IMR-90 (cell line): ENCODE measurements around the gene CUX1. TPM values are rescaled to one million over a fixed set of nuclear protein-coding genes. Genes with fewer than 3 reads are reported as not detected.

Source experiments
- ATAC-seq: fragments of 200-7000 bp; cut with Tn5 transposase; 2 replicates; pipeline ENCODE4 v1.9.1; 2020; ENCODE audit warnings: low read depth, mild to moderate bottlenecking, moderate library complexity
- BruUV-seq: library from RNA; stranded (reverse); fragments of 400-500 nt; replicated peaks from 2 replicates; lab custom pipeline; 2021; lab: Mats Ljungman, UMichigan
- CTCF ChIA-PET: fragments of 300-600 bp; formaldehyde crosslinking; extraction: SDS; loops from one replicate; lab custom pipeline; 2021; ENCODE audit warnings: antibody characterized with exemption; lab: Yijun Ruan, JAX
- POLR2A ChIA-PET: fragments of 300-600 bp; sonication (Branson Sonifier 250); formaldehyde crosslinking; loops from one replicate; lab custom pipeline; 2022; ENCODE audit warnings: antibody characterized with exemption; ENCODE audit not compliant: unreplicated experiment; lab: Charles Lee
- DNase-seq: peaks from one replicate; pipeline ENCODE4 v3.0.0; 2013
- H2AFZ ChIP-seq: replicated peaks from 2 replicates; pipeline ENCODE3; 2013; ENCODE audit warnings: low read length, mild to moderate bottlenecking; ENCODE audit not compliant: poor library complexity
- H2AK5ac ChIP-seq: 2 replicates; pipeline ENCODE4 v1.6.1; 2013; ENCODE audit warnings: low read depth, low read length, inconsistent platforms
- H2AK9ac ChIP-seq: replicated peaks from 2 replicates; pipeline ENCODE3; 2013; ENCODE audit warnings: mild to moderate bottlenecking, low read depth, low read length, moderate library complexity; ENCODE audit not compliant: poor library complexity
- H2BK120ac ChIP-seq: 2 replicates; pipeline ENCODE4 v1.6.1; 2013; ENCODE audit warnings: low read depth, low read length, inconsistent platforms
- H2BK15ac ChIP-seq: 3 replicates; pipeline ENCODE4 v1.6.1; 2013; ENCODE audit warnings: low read depth, low read length, inconsistent platforms
- H2BK20ac ChIP-seq: 2 replicates; pipeline ENCODE4 v1.6.1; 2013; ENCODE audit warnings: low read depth, mild to moderate bottlenecking, inconsistent platforms, low read length, moderate library complexity
- H2BK5ac ChIP-seq: 2 replicates; pipeline ENCODE4 v1.6.1; 2013; ENCODE audit warnings: mild to moderate bottlenecking, low read depth, low read length, inconsistent platforms; ENCODE audit not compliant: poor library complexity, severe bottlenecking
- H3K14ac ChIP-seq: replicated peaks from 2 replicates; pipeline ENCODE4 v1.6.1; 2013; ENCODE audit warnings: low read depth, low read length, inconsistent platforms
- H3K18ac ChIP-seq: 2 replicates; pipeline ENCODE4 v1.6.1; 2013; ENCODE audit warnings: low read depth, low read length, control low read depth
- H3K23ac ChIP-seq: 2 replicates; pipeline ENCODE4 v1.6.1; 2013; ENCODE audit warnings: low read depth, low read length, inconsistent platforms
- H3K27ac ChIP-seq: 2 replicates; pipeline ENCODE4 v1.5.1; 2013; ENCODE audit warnings: mild to moderate bottlenecking, control low read depth, low read length; ENCODE audit not compliant: insufficient read depth
- H3K27me3 ChIP-seq: 2 replicates; pipeline ENCODE4 v1.6.1; 2013; ENCODE audit warnings: low read length; ENCODE audit not compliant: control insufficient read depth, insufficient read depth
- H3K36me3 ChIP-seq: 2 replicates; pipeline ENCODE4 v1.6.1; 2013; ENCODE audit warnings: low read length, mixed read lengths; ENCODE audit not compliant: control insufficient read depth, insufficient read depth
- H3K4ac ChIP-seq: 2 replicates; pipeline ENCODE4 v1.6.1; 2013; ENCODE audit warnings: low read depth, low read length, inconsistent platforms
- H3K4me1 ChIP-seq: 2 replicates; pipeline ENCODE4 v1.6.1; 2013; ENCODE audit warnings: low read length, mixed read lengths; ENCODE audit not compliant: control insufficient read depth, insufficient read depth
- H3K4me2 ChIP-seq: 2 replicates; pipeline ENCODE4 v1.6.1; 2013; ENCODE audit warnings: low read depth, mild to moderate bottlenecking, control low read depth, low read length, moderate library complexity
- H3K4me3 ChIP-seq: 2 replicates; pipeline ENCODE4 v1.5.1; 2013; ENCODE audit warnings: low read depth, mild to moderate bottlenecking, control low read depth, low read length, moderate library complexity; ENCODE audit not compliant: insufficient read depth
- H3K56ac ChIP-seq: 2 replicates; pipeline ENCODE4 v1.6.1; 2013; ENCODE audit warnings: low read length, inconsistent platforms; ENCODE audit not compliant: insufficient read depth; ENCODE audit errors: extremely low read depth
- H3K79me1 ChIP-seq, 2 experiments: 2 replicates each; pipeline ENCODE4 v1.6.1; 2013; ENCODE audit warnings: low read length in 2 of 2, inconsistent platforms in 1 of 2, low read depth in 1 of 2
- H3K9ac ChIP-seq: 2 replicates; pipeline ENCODE4 v1.6.1; 2013; ENCODE audit warnings: low read depth, low read length, control low read depth
- H3K9me1 ChIP-seq: 2 replicates; pipeline ENCODE4 v1.6.1; 2013; ENCODE audit warnings: low read length, inconsistent platforms; ENCODE audit not compliant: insufficient read depth
- H3K9me3 ChIP-seq: 2 replicates; pipeline ENCODE4 v1.6.1; 2013; ENCODE audit warnings: low read length; ENCODE audit not compliant: control insufficient read depth, insufficient read depth
- H4K20me1 ChIP-seq: 2 replicates; pipeline ENCODE4 v1.6.1; 2013; ENCODE audit warnings: low read length, inconsistent platforms; ENCODE audit not compliant: insufficient read depth
- H4K5ac ChIP-seq: 2 replicates; pipeline ENCODE4 v1.6.1; 2013; ENCODE audit warnings: mild to moderate bottlenecking, low read depth, low read length, control low read depth
- H4K8ac ChIP-seq, 2 experiments: 2 replicates each; pipeline ENCODE4 v1.6.1; 2013; ENCODE audit warnings: low read depth in 2 of 2, low read length in 2 of 2, control low read depth in 1 of 2, inconsistent platforms in 1 of 2
- H4K91ac ChIP-seq: 2 replicates; pipeline ENCODE4 v1.6.1; 2013; ENCODE audit warnings: low read depth, low read length, inconsistent platforms; ENCODE audit not compliant: insufficient read depth
- BHLHE40 ChIP-seq: fragments of 150-350 bp; IDR thresholded peaks from 2 replicates; pipeline ENCODE4 v1.6.1; 2016; ENCODE audit warnings: mild to moderate bottlenecking, low read depth, low read length
- CEBPB ChIP-seq: IDR thresholded peaks from 2 replicates; pipeline ENCODE4 v1.6.1; 2012; ENCODE audit warnings: low read depth, low read length, improper control_type of control experiment
- CTCF ChIP-seq: conservative IDR thresholded peaks from 2 replicates; pipeline ENCODE4 v1.5.1; 2012; ENCODE audit warnings: mild to moderate bottlenecking, low read depth, low read length, improper control_type of control experiment
- ELK1 ChIP-seq: fragments of 150-350 bp; IDR thresholded peaks from 2 replicates; pipeline ENCODE4 v1.6.1; 2016; ENCODE audit warnings: low read depth, mild to moderate bottlenecking, low read length, moderate library complexity, borderline replicate concordance
- FOS ChIP-seq: fragments of 150-350 bp; IDR thresholded peaks from 2 replicates; pipeline ENCODE4 v1.6.1; 2016; ENCODE audit warnings: low read depth, low read length
- MAFK ChIP-seq: IDR thresholded peaks from 2 replicates; pipeline ENCODE4 v1.6.1; 2012; ENCODE audit warnings: low read depth, low read length, improper control_type of control experiment
- MAZ ChIP-seq: IDR thresholded peaks from 2 replicates; pipeline ENCODE4 v1.6.1; 2012; ENCODE audit warnings: low read depth, mild to moderate bottlenecking, low read length, improper control_type of control experiment, moderate library complexity, borderline replicate concordance
- MXI1 ChIP-seq: IDR thresholded peaks from 2 replicates; pipeline ENCODE4 v1.6.1; 2012; ENCODE audit warnings: low read depth, mild to moderate bottlenecking, low read length, moderate library complexity, borderline replicate concordance
- NFE2L2 ChIP-seq: fragments of 150-350 bp; IDR thresholded peaks from 2 replicates; pipeline ENCODE4 v1.6.1; 2016; ENCODE audit warnings: low read depth, mild to moderate bottlenecking, low read length
- POLR2A ChIP-seq: IDR thresholded peaks from 2 replicates; pipeline ENCODE4 v1.6.1; 2012; ENCODE audit warnings: mild to moderate bottlenecking, low read depth, low read length
- RAD21 ChIP-seq: IDR thresholded peaks from 2 replicates; pipeline ENCODE4 v1.6.1; 2012; ENCODE audit warnings: low read length, improper control_type of control experiment
- RCOR1 ChIP-seq: IDR thresholded peaks from 2 replicates; pipeline ENCODE4 v1.6.1; 2012; ENCODE audit warnings: mild to moderate bottlenecking, low read length, improper control_type of control experiment; ENCODE audit not compliant: insufficient replicate concordance
- RFX5 ChIP-seq: IDR thresholded peaks from 2 replicates; pipeline ENCODE4 v1.8.0; 2012; ENCODE audit warnings: low read depth, mild to moderate bottlenecking, low read length, moderate library complexity
- SMC3 ChIP-seq: fragments of 150-350 bp; IDR thresholded peaks from 2 replicates; pipeline ENCODE4 v1.6.1; 2016; ENCODE audit warnings: low read depth, mild to moderate bottlenecking, antibody characterized with exemption, low read length, moderate library complexity
- WGBS, 2 experiments: methylation state at CpG; one replicate each; pipeline versions ENCODE4 v1.1.5 to v1.1.7; 2013; ENCODE audit warnings: missing lambda C conversion rate in 2 of 2; ENCODE audit not compliant: insufficient read length in 1 of 2; ENCODE audit errors: extremely low coverage in 2 of 2; 5-methylcytosine and 5-hydroxymethylcytosine counted together
- dilution Hi-C: fragments of 300-500 bp; cut with HindIII; formaldehyde crosslinking; loops from one replicate; pipeline ENCODE4 v1.14.3; 2018; ENCODE audit warnings: low sequenced_read_pairs; ENCODE audit not compliant: unreplicated experiment
- in situ Hi-C: fragments of 300-500 bp; cut with MboI; formaldehyde crosslinking; loops from 3 replicates; pipeline ENCODE4 v1.14.3; 2019; ENCODE audit warnings: low sequenced_read_pairs, inconsistent platforms, mixed read lengths
- intact Hi-C: fragments of 100-400 bp; cut with micrococcal nuclease; formaldehyde crosslinking; loops from 2 replicates; pipeline ENCODE4 v1.10.0; 2022
- polyA plus RNA-seq, 3 experiments: library from polyadenylated mRNA; depleted of rRNA; stranded (reverse); fragments of >200 nt; gene quantifications; 2 replicates each; pipeline ENCODE4 v1.2.3, GENCODE V29; 2012; ENCODE audit warnings: low replicate concordance in 1 of 3
- total RNA-seq: library from RNA; depleted of rRNA; stranded (reverse); fragments of >200 nt; gene quantifications from 2 replicates; pipeline ENCODE4 v1.2.3, GENCODE V29; 2012

The CUX1 gene
- total and polyA plus RNA-seq, 2 of the 4 experiments (the other 2 are of a cell fraction) = 19.7 to 46.4 TPM

- 100% methylated on average over 1 of the region's 4 CpGs; no CpG with 5 or more reads in 1 of the 2 experiments for WGBS, 2 experiments
Measured at GRCh38 chr7:101864039-101864438, 46.6 kb downstream of the CUX1 start.

More at GRCh38 chr7:101864039-101864438, 46.6 kb downstream of the CUX1 start:
- Histone ChIP-seq H2AK5ac (no peak overlapping the region), H4K8ac (no peak overlapping the region), H3K4me2 (no peak overlapping the region), H2BK15ac (no peak overlapping the region), H2BK120ac (no peak overlapping the region), H2AFZ (no peak overlapping the region), H3K18ac (no peak overlapping the region), H3K14ac (no peak overlapping the region), H4K91ac (no peak overlapping the region), H3K23ac (no peak overlapping the region), H2BK20ac (no peak overlapping the region), H2AK9ac (no peak overlapping the region), H3K9me3 (no peaks in the 10 kb centered on the region), H3K4me1 (peaks cover 17% of the 10 kb centered on the region), H3K9ac (no peak overlapping the region), H3K56ac (no peak overlapping the region), H3K9me1 (peaks cover 24% of the 10 kb centered on the region), H3K27me3 (no peaks in the 10 kb centered on the region), H3K79me1 (peaks cover 34 to 84% of the 10 kb centered on the region in 2 experiments), H3K4ac (no peak overlapping the region), H4K20me1 (peaks cover 63% of the 10 kb centered on the region), H2BK5ac (no peak overlapping the region), H4K5ac (no peak overlapping the region), H3K36me3 (no peaks in the 10 kb centered on the region), H3K27ac (no peak overlapping the region), H3K4me3 (no peak overlapping the region)
- intact Hi-C loops (no loop called here), dilution Hi-C loops (no loop called here), in situ Hi-C loops (no loop called here)
- ATAC-seq = no peak
- BruUV-seq = no TSS peak
- POLR2A ChIA-PET = no interaction called here
- TF ChIP-seq BHLHE40 (no peak), MAFK (no peak), CEBPB (no peak), MAZ (no peak), NFE2L2 (no peak), MXI1 (no peak), POLR2A (no peak), RCOR1 (no peak), CTCF (no peak), ELK1 (no peak), SMC3 (no peak), RAD21 (no peak), RFX5 (no peak), FOS (no peak)
- DNase-seq = no peak
- CTCF ChIA-PET = no interaction called here
